ENCODE results near the gene GNAZ.
"Not testable (repeated sequence)": the region's sequence is repeated elsewhere in the genome, so short reads cannot be mapped to it uniquely, and the experiment has no call there.

GNAZ gene

GRCh38 chr22:23070418-23071229 lies at the start of gene GNAZ:
GNAZ (plus strand) TSS chr22:23070519; CDS start chr22:23095696, 25,177 bp downstream.
- no peak for DNase-seq

- DNase-seq: no peak
These were observed 49.5 kb upstream of the GNAZ start for GRCh38 chr22:23020659-23021293.

GRCh38 chr22:23021660-23022353 lies 48.5 kb upstream of the GNAZ start:
- not testable (repeated sequence) for DNase-seq

- DNase-seq: no peak
These were observed 47.0 kb upstream of the GNAZ start for GRCh38 chr22:23023294-23023693.

DNA sequence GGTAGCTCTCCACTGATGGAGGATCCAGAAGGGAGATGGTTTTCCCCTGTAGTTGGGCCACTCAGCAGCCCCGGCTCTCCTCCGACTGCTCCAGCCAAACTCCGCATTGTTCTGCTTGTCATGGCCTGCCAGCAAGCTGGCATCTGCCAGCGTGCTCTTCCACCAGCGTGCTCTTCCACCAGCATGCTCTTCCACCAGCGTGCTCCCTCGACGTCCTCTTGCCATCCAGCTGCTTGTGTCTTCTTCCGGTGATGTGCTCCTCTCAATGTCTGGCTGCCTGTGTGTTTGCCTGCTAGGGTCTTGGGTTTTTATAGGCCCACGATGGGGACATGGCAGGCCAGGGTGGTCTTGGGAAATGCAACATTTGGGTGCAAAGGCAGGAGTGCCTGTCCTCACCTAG lies 43.5 kb upstream of the GNAZ start:
- no peak for DNase-seq

DNA sequence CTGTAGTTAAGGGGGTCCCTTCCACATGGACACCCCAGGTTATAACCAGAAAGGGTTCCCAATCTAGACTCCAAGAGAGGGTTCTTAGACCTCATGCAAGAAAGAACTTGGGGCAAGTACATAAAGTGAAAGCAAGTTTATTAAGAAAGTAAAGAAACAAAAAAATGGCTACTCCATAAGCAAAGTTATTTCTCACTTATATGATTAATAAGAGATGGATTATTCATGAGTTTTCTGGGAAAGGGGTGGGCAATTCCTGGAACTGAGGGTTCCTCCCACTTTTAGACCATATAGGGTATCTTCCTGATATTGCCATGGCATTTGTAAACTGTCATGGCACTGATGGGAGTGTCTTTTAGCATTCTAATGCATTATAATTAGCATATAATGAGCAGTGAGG lies 42.5 kb upstream of the GNAZ start:
- DNase-seq: not testable (repeated sequence)

DNA sequence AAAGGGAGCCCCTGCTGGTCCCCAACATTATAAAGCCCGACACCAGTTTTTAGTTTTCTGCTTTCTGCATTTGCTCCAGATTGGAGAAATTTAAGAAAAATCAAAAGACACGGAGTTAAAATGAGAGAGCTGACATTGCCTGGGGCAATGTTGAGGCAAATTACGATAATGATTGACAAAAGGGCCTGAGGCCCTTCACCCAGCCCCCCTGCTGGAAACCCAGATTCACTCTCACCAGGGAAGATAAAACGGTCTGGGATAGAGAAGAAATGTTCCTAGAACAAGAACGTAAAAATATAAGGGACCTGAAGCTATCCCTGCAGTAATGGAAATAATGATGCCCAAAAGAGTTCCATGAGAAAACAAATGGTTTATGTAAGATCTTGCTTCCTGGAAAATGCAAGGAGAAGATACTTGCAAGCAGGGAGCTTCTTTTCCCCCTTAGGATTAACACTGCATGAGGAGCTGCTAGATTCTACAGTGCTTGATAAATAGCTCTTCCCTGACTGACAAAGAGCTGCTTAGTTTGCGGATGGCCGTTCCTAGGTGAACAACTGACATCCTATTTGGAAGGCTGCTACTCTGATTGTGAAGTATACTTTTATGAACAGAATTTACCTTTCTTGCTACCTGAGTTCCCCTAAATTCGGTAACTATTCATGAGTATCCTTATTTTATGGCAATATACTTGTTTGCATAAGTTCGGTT lies 40.6 kb upstream of the GNAZ start:
- DNase-seq: no peak

GRCh38 chr22:23031381-23031780 lies 38.9 kb upstream of the GNAZ start:
- DNase-seq: no peak

DNA sequence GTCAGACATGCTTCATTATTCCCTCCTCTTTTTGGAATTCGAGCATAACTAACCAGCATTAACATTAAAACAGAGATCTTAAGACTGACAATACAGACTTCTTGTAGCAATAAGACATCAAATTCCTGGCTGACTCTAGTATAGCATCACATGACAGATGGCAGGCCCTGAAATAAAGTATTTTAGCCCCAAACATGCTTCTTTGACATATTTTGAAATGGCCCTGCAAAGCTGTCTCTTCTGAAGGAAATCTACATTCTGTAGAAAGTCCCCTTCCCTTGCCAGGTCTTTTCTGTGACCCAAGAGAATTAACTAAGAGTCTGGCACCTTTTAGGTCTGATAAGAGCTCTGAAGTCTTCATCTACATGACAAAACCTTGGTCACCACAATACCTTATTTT lies 38.5 kb upstream of the GNAZ start:
- DNase-seq: no peak

DNA sequence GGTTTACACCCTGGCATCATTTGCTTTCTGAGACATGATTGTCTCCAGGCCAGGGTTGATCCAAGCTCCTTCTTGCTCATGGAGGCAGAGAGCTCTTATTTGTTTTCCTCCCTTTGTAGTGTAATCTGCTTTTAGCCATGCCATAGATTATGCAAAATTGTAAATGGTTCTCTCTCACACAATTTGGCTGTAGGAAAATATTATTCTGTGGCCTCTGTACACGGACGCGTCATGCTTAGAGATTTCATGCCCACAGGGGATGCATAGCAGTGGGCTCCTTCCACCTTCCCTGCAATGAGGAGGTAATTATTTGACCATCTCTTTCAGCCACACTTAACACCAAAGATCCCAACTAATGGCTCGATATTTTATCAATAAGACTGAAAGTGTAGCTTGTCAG lies 37.7 kb upstream of the GNAZ start:
- no peak for DNase-seq

DNA sequence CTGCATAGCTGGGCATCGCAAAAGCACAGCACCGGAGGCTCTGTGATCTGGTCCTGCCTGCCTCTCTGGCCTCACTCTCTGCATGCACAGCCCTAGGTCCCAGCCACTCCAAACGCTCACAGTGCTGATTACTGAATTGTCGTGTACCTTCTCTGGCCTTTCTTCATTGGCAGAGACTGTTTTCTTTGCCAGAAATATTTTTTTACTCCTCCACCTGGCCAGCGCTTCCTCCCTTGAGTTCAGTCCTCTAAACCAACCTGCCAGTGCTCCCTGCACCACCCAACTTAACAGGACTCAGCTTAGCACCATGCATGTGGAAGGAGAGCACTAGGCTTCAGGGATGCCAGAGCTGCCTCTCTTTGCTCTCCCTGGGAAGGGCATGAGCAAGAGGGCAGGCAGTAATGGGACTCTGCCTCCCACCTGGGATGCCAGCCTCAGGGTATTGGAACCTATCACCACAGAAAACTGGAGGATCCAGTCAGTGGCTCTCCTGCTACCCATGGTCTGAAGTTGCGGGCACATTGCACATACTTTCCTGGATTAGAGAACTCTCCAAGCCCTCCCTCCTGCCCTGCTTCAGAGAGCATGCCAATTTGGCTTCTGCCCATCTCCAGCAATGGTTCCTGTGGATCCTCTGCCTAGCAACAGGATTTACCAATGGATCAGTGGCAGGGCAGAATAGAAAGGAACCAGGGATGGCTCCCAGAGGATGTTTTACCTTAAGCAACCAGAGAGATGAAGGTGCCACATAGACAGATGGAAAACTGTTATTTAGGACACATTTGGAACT lies 37.0 kb upstream of the GNAZ start:
- DNase-seq: no peak

GRCh38 chr22:23034621-23035556 lies 35.4 kb upstream of the GNAZ start:
- no peak for DNase-seq

GRCh38 chr22:23035557-23036277 lies 34.6 kb upstream of the GNAZ start:
- DNase-seq: no peak

GRCh38 chr22:23036684-23037428 lies 33.5 kb upstream of the GNAZ start:
- no peak for DNase-seq

DNA sequence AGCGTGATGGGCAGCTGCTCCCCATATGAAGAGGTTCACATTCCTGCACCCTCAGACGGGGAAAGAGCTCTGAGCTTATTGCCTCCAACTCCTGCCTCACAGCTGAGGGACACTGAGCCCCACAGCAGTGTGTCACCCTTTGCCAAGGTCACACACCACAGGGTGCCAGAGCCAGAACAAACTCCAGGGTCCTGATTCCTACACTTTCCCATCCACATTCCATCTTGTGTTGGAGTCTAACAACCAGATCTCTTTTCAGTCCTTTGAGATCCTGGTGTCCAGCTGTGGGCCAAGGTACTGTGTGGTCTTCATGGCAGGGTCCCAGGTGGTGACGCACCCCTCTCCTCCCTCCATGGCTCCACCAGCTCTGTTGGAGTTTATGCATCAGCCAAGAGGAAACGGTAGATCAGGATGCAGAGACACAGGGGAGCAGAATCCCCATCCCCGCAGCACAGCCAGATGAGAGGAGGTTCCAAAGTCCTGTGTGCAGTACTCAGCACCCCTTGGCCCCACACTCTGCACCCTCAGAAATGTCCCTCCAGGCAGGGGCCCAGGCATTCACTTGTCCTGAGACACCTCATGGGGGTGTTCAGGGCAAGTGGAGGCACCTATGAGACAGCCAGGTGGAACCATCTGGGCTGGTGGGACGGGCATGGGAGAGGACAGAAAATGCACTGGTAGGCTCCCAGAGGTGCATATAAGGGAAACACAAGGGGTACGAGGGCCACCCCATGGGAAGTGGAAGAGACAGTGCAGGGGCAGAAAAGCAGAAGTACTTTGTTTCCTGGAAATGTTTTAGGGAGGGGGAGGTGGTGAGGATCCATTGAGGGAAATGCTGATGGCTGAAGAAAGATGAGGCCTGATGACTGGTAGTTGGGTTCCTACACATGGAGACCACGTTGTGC lies 32.6 kb upstream of the GNAZ start:
- no peak for DNase-seq

GRCh38 chr22:23038334-23038642 lies 32.0 kb upstream of the GNAZ start:
- DNase-seq: no peak

DNA sequence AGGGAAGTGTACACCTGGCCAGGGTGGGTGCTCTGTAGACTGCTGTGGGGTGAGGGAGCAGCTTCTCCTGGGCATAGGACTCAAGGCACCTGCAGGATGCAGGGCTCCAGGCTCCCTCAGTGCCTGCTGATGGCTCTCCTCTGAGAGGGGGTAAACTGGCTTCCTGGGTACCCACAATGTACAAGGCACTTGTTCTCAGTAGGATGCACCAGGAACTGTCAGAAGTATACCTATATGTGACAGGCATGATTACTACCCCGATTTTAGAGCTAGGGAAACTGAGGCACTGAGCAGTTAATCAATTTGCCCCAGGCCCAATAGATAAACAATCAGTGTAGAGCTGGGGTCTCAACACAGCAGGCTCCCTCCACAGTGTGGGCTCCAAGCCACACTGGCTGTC lies 31.4 kb upstream of the GNAZ start:
- DNase-seq: no peak

- no peak for DNase-seq
These were observed 28.1 kb upstream of the GNAZ start for GRCh38 chr22:23042179-23042578.

DNA sequence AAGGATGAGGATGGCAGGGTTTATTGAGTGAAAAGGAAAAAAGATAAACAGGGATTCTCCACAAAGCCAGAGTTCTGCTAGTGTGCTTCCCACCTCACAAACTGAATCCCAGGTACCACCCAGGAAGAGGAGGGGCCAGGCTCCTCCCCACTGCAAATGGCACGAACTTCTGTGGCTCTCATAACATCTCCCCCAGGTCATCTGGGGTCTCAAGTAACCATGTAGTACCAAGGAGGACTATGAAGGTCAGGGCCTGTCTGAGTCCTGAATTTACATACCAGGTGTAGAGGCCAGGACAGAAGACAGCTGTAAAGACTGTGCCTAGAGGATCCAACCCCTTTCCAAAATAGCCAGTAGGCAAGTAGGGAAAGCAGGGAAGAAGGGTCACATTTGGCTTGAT lies 25.7 kb upstream of the GNAZ start:
- DNase-seq: no peak

All from activated CD4-positive, alpha-beta T cell treated with anti-CD3 and anti-CD28 coated beads, Interleukin-2, amount 50 U/mL, for 1 hour (primary cell).